ENCODE results near the gene PLXNA2. TPM values are rescaled to one million over a fixed set of nuclear protein-coding genes. Genes with fewer than 3 reads are reported as not detected.

PLXNA2 gene
- total RNA-seq, 1 donor from 2014 or later = 0.82 TPM

DNA sequence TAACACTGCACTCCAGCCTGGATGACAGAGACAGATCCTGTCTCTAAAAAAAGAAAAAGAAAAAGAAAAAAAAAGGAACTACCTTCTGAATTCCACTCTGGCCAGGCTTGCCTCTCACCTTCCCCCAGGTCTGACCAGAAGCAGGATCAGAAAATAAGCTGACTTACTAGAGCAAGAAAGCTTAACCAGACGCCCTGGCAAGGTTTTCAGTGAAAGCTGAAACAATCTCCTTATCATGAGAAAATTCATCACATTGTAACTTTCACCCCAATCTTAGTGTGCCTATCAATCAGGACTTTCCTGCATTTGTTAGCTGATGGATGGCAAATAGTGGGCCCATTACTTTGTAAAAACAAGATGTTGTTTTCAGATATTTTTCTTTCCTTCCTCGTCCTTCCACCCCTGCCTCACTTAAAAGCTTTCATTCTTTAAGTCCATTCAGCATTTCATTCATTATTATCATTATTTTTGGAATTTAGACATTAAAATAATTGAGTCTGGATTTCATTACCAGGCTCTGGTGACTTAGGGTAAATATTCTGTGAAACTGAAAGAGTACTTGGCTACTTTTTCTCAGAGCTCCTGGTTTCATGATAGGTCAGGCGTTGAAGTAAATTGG lies 236.8 kb downstream of the PLXNA2 start:
- Mint-ChIP-seq H3K27ac (no peak overlapping the region), H3K27me3 (no peaks in the 10 kb centered on the region), H3K4me3 (no peak overlapping the region), H3K36me3 (ENCODE audit: low read depth) (no peaks in the 10 kb centered on the region), H3K4me1 (no peaks in the 10 kb centered on the region), H3K9me3 (no peaks in the 10 kb centered on the region)
- intact Hi-C loops (cut with micrococcal nuclease) = no loop called here
- CTCF ChIA-PET = interaction anchor here (0.8 to 1.0 kb wide), 2 partner anchors 10 to 87 kb away, joined by 3 read pairs; no protein-coding TSS in a partner anchor
- POLR2A ChIA-PET = no interaction called here
- DNase-seq (no peak), ATAC-seq (ENCODE audit: low read depth) (no peak)
- TF ChIP-seq, protein P1, sequence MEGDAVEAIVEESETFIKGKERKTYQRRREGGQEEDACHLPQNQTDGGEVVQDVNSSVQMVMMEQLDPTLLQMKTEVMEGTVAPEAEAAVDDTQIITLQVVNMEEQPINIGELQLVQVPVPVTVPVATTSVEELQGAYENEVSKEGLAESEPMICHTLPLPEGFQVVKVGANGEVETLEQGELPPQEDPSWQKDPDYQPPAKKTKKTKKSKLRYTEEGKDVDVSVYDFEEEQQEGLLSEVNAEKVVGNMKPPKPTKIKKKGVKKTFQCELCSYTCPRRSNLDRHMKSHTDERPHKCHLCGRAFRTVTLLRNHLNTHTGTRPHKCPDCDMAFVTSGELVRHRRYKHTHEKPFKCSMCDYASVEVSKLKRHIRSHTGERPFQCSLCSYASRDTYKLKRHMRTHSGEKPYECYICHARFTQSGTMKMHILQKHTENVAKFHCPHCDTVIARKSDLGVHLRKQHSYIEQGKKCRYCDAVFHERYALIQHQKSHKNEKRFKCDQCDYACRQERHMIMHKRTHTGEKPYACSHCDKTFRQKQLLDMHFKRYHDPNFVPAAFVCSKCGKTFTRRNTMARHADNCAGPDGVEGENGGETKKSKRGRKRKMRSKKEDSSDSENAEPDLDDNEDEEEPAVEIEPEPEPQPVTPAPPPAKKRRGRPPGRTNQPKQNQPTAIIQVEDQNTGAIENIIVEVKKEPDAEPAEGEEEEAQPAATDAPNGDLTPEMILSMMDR (IDR thresholded peaks at IDR 0.05) = no peak

DNA sequence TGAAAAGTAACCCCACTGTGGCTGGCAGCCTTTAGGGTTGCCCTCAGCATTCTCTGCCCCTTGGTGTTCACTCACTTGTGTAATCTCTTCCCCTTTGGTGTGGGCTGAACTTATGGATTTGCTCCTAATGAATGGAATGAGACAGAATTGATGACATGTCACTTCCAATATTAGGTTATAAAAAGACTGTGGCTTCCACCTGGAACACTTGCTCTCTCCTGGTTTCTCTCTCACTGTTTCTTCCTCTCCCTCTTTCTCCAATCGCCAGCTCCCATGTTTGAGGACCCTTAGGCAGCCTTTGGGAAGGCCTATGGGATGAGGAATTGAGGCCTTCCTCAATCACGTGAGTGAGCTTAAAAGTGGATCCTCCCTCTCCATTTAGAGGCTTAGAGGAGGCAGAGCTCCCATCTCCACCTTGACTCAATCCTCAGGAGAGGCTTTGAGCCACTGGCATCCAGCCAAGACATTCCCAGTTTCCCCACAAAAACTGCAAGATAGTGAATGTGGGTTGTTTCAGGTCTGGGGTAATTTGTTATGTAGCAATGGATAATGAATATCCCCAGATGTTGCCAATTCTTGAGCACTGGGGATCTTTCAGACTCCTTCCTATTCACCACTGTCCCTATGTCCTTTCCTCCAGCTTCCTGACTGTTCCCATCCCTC lies 237.8 kb downstream of the PLXNA2 start:
- ChIA-PET CTCF (no interaction called here), POLR2A (no interaction called here)
- Mint-ChIP-seq H3K4me1 (no peaks in the 10 kb centered on the region), H3K36me3 (ENCODE audit: low read depth) (no peaks in the 10 kb centered on the region), H3K27me3 (peaks cover 2% of the 10 kb centered on the region), H3K4me3 (no peak overlapping the region), H3K27ac (no peak overlapping the region), H3K9me3 (no peaks in the 10 kb centered on the region)
- DNase-seq (no peak), ATAC-seq (ENCODE audit: low read depth) (no peak)
- intact Hi-C loops (cut with micrococcal nuclease) = no loop called here
- TF ChIP-seq, protein P1 (IDR thresholded peaks at IDR 0.05) = no peak

DNA sequence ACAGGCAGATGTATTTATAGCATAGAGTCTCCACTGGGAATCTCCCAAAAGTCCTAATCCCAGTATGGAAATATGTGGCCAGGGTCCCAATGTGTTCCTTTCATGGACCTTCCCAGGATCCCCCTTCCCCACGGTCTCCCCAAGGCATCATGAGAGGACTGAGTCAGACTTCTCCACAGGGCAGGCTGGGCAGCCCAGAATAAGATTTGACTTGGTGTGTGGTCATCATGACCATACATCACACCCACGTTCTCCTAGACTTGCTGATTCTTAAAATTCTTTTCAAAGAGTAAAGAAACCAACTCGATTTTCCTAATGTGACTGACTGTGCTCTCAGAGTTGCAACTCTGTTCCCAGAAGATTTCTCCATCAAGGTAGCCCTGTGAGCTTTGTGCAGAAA lies 239.3 kb downstream of the PLXNA2 start:
- Mint-ChIP-seq H3K27ac (no peak overlapping the region), H3K4me1 (no peaks in the 10 kb centered on the region), H3K27me3 (peaks cover 2% of the 10 kb centered on the region), H3K36me3 (ENCODE audit: low read depth) (no peaks in the 10 kb centered on the region), H3K4me3 (no peak overlapping the region), H3K9me3 (no peaks in the 10 kb centered on the region)
- POLR2A ChIA-PET = no interaction called here
- DNase-seq (no peak), ATAC-seq (ENCODE audit: low read depth) (no peak)
- TF ChIP-seq, protein P1 (IDR thresholded peaks at IDR 0.05) = no peak
- CTCF ChIA-PET = no interaction called here
- intact Hi-C loops (cut with micrococcal nuclease) = no loop called here

GRCh38 chr1:208003241-208003640 lies 240.9 kb downstream of the PLXNA2 start:
- no peak for DNase-seq
- ATAC-seq (ENCODE audit: low read depth) = no peak
- POLR2A ChIA-PET = no interaction called here
- H3K36me3 Mint-ChIP-seq (ENCODE audit: low read depth) = no peaks in the 10 kb centered on the region
- no peaks in the 10 kb centered on the region for H3K9me3 Mint-ChIP-seq
- intact Hi-C loops (cut with micrococcal nuclease) = no loop called here
- no peak overlapping the region for H3K4me3 Mint-ChIP-seq
- TF ChIP-seq, protein P1 (IDR thresholded peaks at IDR 0.05) = no peak
- H3K4me1 Mint-ChIP-seq = no peaks in the 10 kb centered on the region
- CTCF ChIA-PET = no interaction called here
- H3K27ac Mint-ChIP-seq = no peak overlapping the region
- peaks cover 2% of the 10 kb centered on the region for H3K27me3 Mint-ChIP-seq

DNA sequence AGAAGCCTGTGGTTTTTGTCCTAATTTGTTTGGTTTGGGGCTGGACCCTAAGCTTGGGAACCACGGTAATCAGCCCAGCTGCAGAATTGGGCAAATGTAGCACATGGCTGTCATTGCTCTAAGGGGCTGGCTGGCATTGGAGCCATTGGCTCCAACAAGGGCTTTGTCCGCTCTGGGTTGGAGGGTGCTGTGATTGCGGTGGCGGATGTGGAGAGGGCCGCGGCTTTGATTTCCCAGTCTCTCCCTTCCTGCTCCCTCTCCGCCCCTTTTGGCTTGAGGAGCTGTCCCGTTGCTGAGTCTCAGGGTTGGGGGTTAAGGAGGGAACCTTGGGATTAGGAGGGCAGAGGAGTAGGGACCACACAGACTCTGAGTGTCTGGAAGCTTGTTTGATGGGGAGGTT lies 241.5 kb downstream of the PLXNA2 start:
- no peak overlapping the region for H3K4me3 Mint-ChIP-seq
- H3K9me3 Mint-ChIP-seq = no peaks in the 10 kb centered on the region
- H3K27ac Mint-ChIP-seq = no peak overlapping the region
- H3K36me3 Mint-ChIP-seq (ENCODE audit: low read depth) = no peaks in the 10 kb centered on the region
- CTCF ChIA-PET = interaction anchor here (0.6 kb wide), 1 partner anchor 196 kb away, joined by 3 read pairs; no protein-coding TSS in a partner anchor
- TF ChIP-seq, protein P1 (IDR thresholded peaks at IDR 0.05) = no peak
- POLR2A ChIA-PET = no interaction called here
- intact Hi-C loops (cut with micrococcal nuclease) = no loop called here
- no peak for ATAC-seq (ENCODE audit: low read depth)
- H3K4me1 Mint-ChIP-seq = no peaks in the 10 kb centered on the region
- no peak for DNase-seq
- H3K27me3 Mint-ChIP-seq = peaks cover 2% of the 10 kb centered on the region

Measured in activated B cell treated with CpG ODN at 0.5 μM for 24 hours (primary cell).